Suprapubic skin (tissue), 4 donors: Measurements from ENCODE around the gene KCNIP4. TPM values are rescaled to one million over a fixed set of nuclear protein-coding genes. Genes with fewer than 3 reads are reported as not detected.

Source experiments
- DNase-seq, 2 donors: peaks; one replicate each; pipeline ENCODE4 v3.0.0-alpha.2; 2019; ENCODE audit warnings: low spot score in 2 of 2
- H3K27ac ChIP-seq: fragments of 200-600 bp; sonication (generic); one replicate; pipeline ENCODE4 v1.5.1; 2019
- H3K27me3 ChIP-seq: fragments of 200-600 bp; sonication (generic); one replicate; pipeline ENCODE4 v1.5.1; 2019
- H3K36me3 ChIP-seq: fragments of 200-600 bp; sonication (generic); one replicate; pipeline ENCODE4 v1.5.1; 2019
- H3K4me1 ChIP-seq: fragments of 200-600 bp; sonication (generic); one replicate; pipeline ENCODE4 v1.5.1; 2019
- H3K4me3 ChIP-seq: fragments of 200-600 bp; sonication (generic); one replicate; pipeline ENCODE4 v1.5.1; 2019; ENCODE audit warnings: mild to moderate bottlenecking
- H3K9me3 ChIP-seq: fragments of 200-600 bp; sonication (generic); one replicate; pipeline ENCODE4 v1.5.1; 2019
- CTCF ChIP-seq, 2 donors: fragments of 200-600 bp in 1 of 2; fragments of 450-650 bp in 1 of 2; sonication (generic) in 1 of 2; IDR thresholded peaks; one replicate each; pipeline ENCODE4 v1.5.1; 2016 to 2019; ENCODE audit warnings: antibody characterized with exemption in 2 of 2, mild to moderate bottlenecking in 1 of 2, moderate library complexity in 1 of 2
- EP300 ChIP-seq: sonication (generic); formaldehyde crosslinking; IDR thresholded peaks from one replicate; pipeline ENCODE4 v1.6.1; 2017; ENCODE audit warnings: antibody characterized with exemption
- POLR2A ChIP-seq, 2 donors: fragments of 450-650 bp; IDR thresholded peaks; one replicate each; pipeline ENCODE4 v1.6.1; 2017; ENCODE audit warnings: antibody characterized with exemption in 2 of 2, mild to moderate bottlenecking in 2 of 2, moderate library complexity in 2 of 2
- POLR2AphosphoS5 ChIP-seq, 3 donors: sonication (generic); formaldehyde crosslinking; IDR thresholded peaks; one replicate each; pipeline ENCODE4 v1.6.1; 2017; ENCODE audit warnings: antibody characterized with exemption in 3 of 3
- WGBS: methylation state at CpG from one replicate; pipeline ENCODE4 v1.1.5; 2018; 5-methylcytosine and 5-hydroxymethylcytosine counted together
- total RNA-seq, 4 donors: library from RNA; depleted of rRNA; stranded (reverse); fragments of >200 nt; gene quantifications; one replicate each; pipeline ENCODE4 v1.1.0, GENCODE V29; 2016

KCNIP4 gene
- total RNA-seq, 4 donors from 2014 or later, result not detected

GRCh38 chr4:21011106-21011505 lies 937.5 kb downstream of the KCNIP4 start:
- Histone ChIP-seq H3K27ac (no peak overlapping the region), H3K27me3 (no peaks in the 10 kb centered on the region), H3K4me3 (no peak overlapping the region), H3K36me3 (no peaks in the 10 kb centered on the region), H3K4me1 (no peaks in the 10 kb centered on the region), H3K9me3 (peaks cover 4% of the 10 kb centered on the region)
- TF ChIP-seq POLR2AphosphoS5 (IDR thresholded peaks at IDR 0.05) (no peak), CTCF (IDR thresholded peaks at IDR 0.05) (no peak)
- DNase-seq, result no peak
- WGBS, result 83% methylated on average over 3 of the region's 3 CpGs

DNA sequence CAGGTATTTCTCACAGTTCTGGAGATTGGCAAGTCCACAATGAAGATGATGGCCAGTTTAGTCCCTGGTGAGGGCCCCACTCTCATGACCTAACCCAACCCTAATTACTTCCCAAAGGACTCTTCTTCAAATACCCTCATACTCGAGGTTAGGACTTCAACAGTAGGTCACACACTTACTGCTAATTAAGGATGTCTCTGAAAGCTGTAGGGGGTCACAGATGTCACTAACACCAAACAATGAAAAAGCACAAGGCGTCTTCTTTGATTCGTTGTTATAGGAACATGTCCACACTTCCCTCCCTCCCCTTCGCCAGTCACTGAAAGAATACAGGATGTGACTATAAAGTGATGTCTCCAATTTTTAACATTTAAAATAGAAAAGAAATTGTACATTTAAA lies 938.6 kb downstream of the KCNIP4 start:
- Histone ChIP-seq H3K36me3 (no peaks in the 10 kb centered on the region), H3K27ac (no peak overlapping the region), H3K4me3 (no peak overlapping the region), H3K9me3 (peaks cover 4% of the 10 kb centered on the region), H3K4me1 (no peaks in the 10 kb centered on the region), H3K27me3 (no peaks in the 10 kb centered on the region)
- DNase-seq, result no peak
- no peak for TF ChIP-seq POLR2AphosphoS5 (IDR thresholded peaks at IDR 0.05)
- no peak for TF ChIP-seq CTCF (IDR thresholded peaks at IDR 0.05)
- TF ChIP-seq POLR2A (IDR thresholded peaks at IDR 0.05), result no peak
- no peak for TF ChIP-seq EP300
- WGBS, result 62% methylated on average over 4 of the region's 4 CpGs

DNA sequence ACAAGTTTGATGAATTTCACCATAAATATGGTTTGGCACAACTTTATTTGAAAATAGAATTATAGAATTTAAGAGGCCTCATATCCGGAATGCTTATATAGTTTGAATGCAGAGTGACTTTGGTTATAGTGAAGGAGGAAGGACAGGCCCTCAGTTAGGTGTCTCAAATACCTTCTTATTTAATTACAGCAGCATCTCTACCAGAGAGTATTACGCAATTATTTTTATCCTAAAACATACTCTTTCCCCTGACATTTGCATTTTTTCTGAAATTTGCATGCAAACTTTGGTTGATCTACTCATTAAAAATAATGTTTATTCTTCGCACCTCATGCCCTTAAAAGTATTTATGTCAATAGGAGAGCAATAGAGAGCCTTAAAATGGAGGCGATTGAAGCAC lies 942.9 kb downstream of the KCNIP4 start:
- TF ChIP-seq EP300 (no peak), POLR2AphosphoS5 (IDR thresholded peaks at IDR 0.05) (no peak), CTCF (IDR thresholded peaks at IDR 0.05) (no peak), POLR2A (IDR thresholded peaks at IDR 0.05) (no peak)
- H3K27ac ChIP-seq, result no peak overlapping the region
- H3K4me1 ChIP-seq, result no peaks in the 10 kb centered on the region
- DNase-seq, result no peak
- WGBS, result 93% methylated on average over 4 of the region's 4 CpGs
- no peaks in the 10 kb centered on the region for H3K27me3 ChIP-seq
- no peak overlapping the region for H3K4me3 ChIP-seq
- no peaks in the 10 kb centered on the region for H3K36me3 ChIP-seq
- no peaks in the 10 kb centered on the region for H3K9me3 ChIP-seq

GRCh38 chr4:21002976-21003375 lies 945.6 kb downstream of the KCNIP4 start:
- TF ChIP-seq POLR2A (IDR thresholded peaks at IDR 0.05) (no peak), CTCF (IDR thresholded peaks at IDR 0.05) (no peak), POLR2AphosphoS5 (IDR thresholded peaks at IDR 0.05) (no peak), EP300 (no peak)
- no peak for DNase-seq
- no peak overlapping the region for H3K4me3 ChIP-seq
- H3K9me3 ChIP-seq, result no peaks in the 10 kb centered on the region
- no peaks in the 10 kb centered on the region for H3K4me1 ChIP-seq
- WGBS, result 44% methylated on average over 4 of the region's 4 CpGs
- no peak overlapping the region for H3K27ac ChIP-seq
- H3K27me3 ChIP-seq, result no peaks in the 10 kb centered on the region
- no peaks in the 10 kb centered on the region for H3K36me3 ChIP-seq

DNA sequence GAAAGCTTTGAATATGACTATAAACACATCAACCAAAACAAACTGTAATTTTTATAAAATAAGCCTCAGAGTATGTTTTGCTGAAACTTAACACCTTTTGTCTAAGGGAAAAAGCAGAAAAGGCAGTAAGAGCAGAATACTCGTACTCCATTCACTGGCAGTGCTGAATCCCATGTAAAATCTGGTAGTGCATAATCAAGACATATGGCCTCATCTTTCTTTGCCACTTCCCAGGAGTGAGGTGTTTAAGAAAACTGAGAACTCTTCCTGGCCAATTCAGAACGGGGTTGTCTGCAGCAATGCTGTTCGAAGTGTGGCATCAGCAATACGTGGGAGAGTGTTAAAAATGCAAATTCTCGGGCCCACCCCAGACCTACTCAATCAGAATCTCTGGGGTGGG lies 946.3 kb downstream of the KCNIP4 start:
- no peaks in the 10 kb centered on the region for H3K4me1 ChIP-seq
- no peaks in the 10 kb centered on the region for H3K36me3 ChIP-seq
- WGBS, result 73% methylated on average over 5 of the region's 5 CpGs
- TF ChIP-seq POLR2AphosphoS5 (IDR thresholded peaks at IDR 0.05), result no peak
- no peak for TF ChIP-seq CTCF (IDR thresholded peaks at IDR 0.05)
- no peak for TF ChIP-seq EP300
- no peak for TF ChIP-seq POLR2A (IDR thresholded peaks at IDR 0.05)
- H3K27ac ChIP-seq, result no peak overlapping the region
- no peak for DNase-seq
- H3K27me3 ChIP-seq, result no peaks in the 10 kb centered on the region
- H3K9me3 ChIP-seq, result no peaks in the 10 kb centered on the region
- no peak overlapping the region for H3K4me3 ChIP-seq
